ENCODE data around the gene MTOR.

- TF ChIP-seq, protein P1, sequence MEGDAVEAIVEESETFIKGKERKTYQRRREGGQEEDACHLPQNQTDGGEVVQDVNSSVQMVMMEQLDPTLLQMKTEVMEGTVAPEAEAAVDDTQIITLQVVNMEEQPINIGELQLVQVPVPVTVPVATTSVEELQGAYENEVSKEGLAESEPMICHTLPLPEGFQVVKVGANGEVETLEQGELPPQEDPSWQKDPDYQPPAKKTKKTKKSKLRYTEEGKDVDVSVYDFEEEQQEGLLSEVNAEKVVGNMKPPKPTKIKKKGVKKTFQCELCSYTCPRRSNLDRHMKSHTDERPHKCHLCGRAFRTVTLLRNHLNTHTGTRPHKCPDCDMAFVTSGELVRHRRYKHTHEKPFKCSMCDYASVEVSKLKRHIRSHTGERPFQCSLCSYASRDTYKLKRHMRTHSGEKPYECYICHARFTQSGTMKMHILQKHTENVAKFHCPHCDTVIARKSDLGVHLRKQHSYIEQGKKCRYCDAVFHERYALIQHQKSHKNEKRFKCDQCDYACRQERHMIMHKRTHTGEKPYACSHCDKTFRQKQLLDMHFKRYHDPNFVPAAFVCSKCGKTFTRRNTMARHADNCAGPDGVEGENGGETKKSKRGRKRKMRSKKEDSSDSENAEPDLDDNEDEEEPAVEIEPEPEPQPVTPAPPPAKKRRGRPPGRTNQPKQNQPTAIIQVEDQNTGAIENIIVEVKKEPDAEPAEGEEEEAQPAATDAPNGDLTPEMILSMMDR (IDR thresholded peaks at IDR 0.05; ENCODE audit: poor library complexity): no peak
- TF ChIP-seq EZH2 (IDR thresholded peaks at IDR 0.05; ENCODE audit: borderline replicate concordance): no peak
Measured at GRCh38 chr1:11193376-11193775, 69.0 kb downstream of the MTOR start.
